Gastrocnemius medialis (tissue), 4 donors: ENCODE data around the gene AP1S3. TPM values are rescaled to one million over a fixed set of nuclear protein-coding genes. Genes with fewer than 3 reads are reported as not detected.

Experiments used
- ATAC-seq, 2 donors: fragments of 150-250 bp; one replicate each; pipeline ENCODE4 v1.9.1; 2016
- DNase-seq, 2 donors: peaks; one replicate each; pipeline ENCODE4 v3.0.0-alpha.2; 2019
- H3K27ac ChIP-seq, 4 donors: fragments of 200-600 bp; sonication (generic); 1 replicate in 1 of 4; 2 replicates in 3 of 4; pipeline ENCODE4 v1.5.1; 2016 to 2018; ENCODE audit warnings: mild to moderate bottlenecking in 2 of 4, moderate library complexity in 1 of 4
- H3K27me3 ChIP-seq, 3 donors: fragments of 200-600 bp; sonication (generic) in 2 of 3; 1 replicate in 1 of 3; 2 replicates in 2 of 3; pipeline versions ENCODE4 v1.5.1 to v1.6.0; 2016 to 2019; ENCODE audit warnings: mild to moderate bottlenecking in 1 of 3, moderate library complexity in 1 of 3
- H3K36me3 ChIP-seq, 2 donors: fragments of 200-600 bp; sonication (generic) in 1 of 2; one replicate each; pipeline ENCODE4 v1.5.1; 2017 to 2018
- H3K4me1 ChIP-seq, 2 donors: fragments of 200-600 bp; sonication (generic) in 1 of 2; one replicate each; pipeline ENCODE4 v1.5.1; 2016 to 2017; ENCODE audit warnings: mild to moderate bottlenecking in 2 of 2
- H3K4me3 ChIP-seq, 4 donors: fragments of 200-600 bp; sonication (generic) in 3 of 4; 1 replicate in 1 of 4; 2 replicates in 3 of 4; pipeline ENCODE4 v1.5.1; 2016 to 2019; ENCODE audit warnings: mild to moderate bottlenecking in 2 of 4
- H3K9me3 ChIP-seq, 3 donors: fragments of 200-600 bp; sonication (generic) in 2 of 3; 1 replicate in 1 of 3; 2 replicates in 2 of 3; pipeline ENCODE4 v1.5.1; 2016 to 2019
- CTCF ChIP-seq, 5 experiments: fragments of 450-650 bp in 3 of 5; fragments of 200-600 bp in 2 of 5; sonication (generic) in 2 of 5; IDR thresholded peaks in 4 of 5; conservative IDR thresholded peaks in 1 of 5; 1 replicate in 4 of 5; 2 replicates in 1 of 5; pipeline ENCODE4 v1.5.1; 2016 to 2019; ENCODE audit warnings: antibody characterized with exemption in 5 of 5, mild to moderate bottlenecking in 3 of 5, moderate library complexity in 3 of 5
- POLR2A ChIP-seq, 2 donors: fragments of 450-650 bp; IDR thresholded peaks; one replicate each; pipeline ENCODE4 v1.6.1; 2017; ENCODE audit warnings: antibody characterized with exemption in 2 of 2, mild to moderate bottlenecking in 2 of 2, moderate library complexity in 2 of 2
- in situ Hi-C, 4 donors: fragments of 200-750 bp; cut with MboI; loops; one replicate each; pipeline versions ENCODE4 v1.15.0 to v1.8.0; 2017; ENCODE audit warnings: low sequenced_read_pairs in 4 of 4
- intact Hi-C: fragments of 100-400 bp; cut with DNase I; formaldehyde crosslinking; loops from one replicate; pipeline ENCODE4 v1.15.1; 2023; ENCODE audit warnings: low total_unique reads
- total RNA-seq, 4 donors: library from RNA; depleted of rRNA; stranded (reverse); fragments of >200 nt; gene quantifications; one replicate each; pipeline versions ENCODE4 v1.1.0 to v1.2.3, GENCODE V29; 2016

Gene AP1S3
- total RNA-seq, 4 donors from 2014 or later: 0.20 TPM; not detected in 3

GRCh38 chr2:223722226-223722625 lies 115.2 kb downstream of the AP1S3 start:
- intact Hi-C loops: no loop called here
- Histone ChIP-seq H3K4me1 (no peaks in the 10 kb centered on the region), H3K9me3 (no peaks in the 10 kb centered on the region), H3K4me3 (no peak overlapping the region), H3K27me3 (no peaks in the 10 kb centered on the region), H3K36me3 (no peaks in the 10 kb centered on the region), H3K27ac (no peak overlapping the region)
- DNase-seq (no peak), ATAC-seq (no peak)
- TF ChIP-seq CTCF (IDR thresholded peaks at IDR 0.05 in 4 of 5, conservative IDR thresholded peaks at IDR 0.05 in 1 of 5) (no peak), POLR2A (IDR thresholded peaks at IDR 0.05) (no peak)
- in situ Hi-C loops: no loop called here

- TF ChIP-seq CTCF (IDR thresholded peaks at IDR 0.05 in 4 of 5, conservative IDR thresholded peaks at IDR 0.05 in 1 of 5): no peak
- TF ChIP-seq POLR2A (IDR thresholded peaks at IDR 0.05): no peak
- intact Hi-C loops: no loop called here
- no peak for ATAC-seq
These were observed 115.6 kb downstream of the AP1S3 start for GRCh38 chr2:223721746-223722145.

GRCh38 chr2:223720367-223720766 lies 117.0 kb downstream of the AP1S3 start:
- in situ Hi-C loops (no loop called here), intact Hi-C loops (no loop called here)
- DNase-seq (no peak), ATAC-seq (no peak)
- no peaks in the 10 kb centered on the region for H3K27me3 ChIP-seq
- no peak overlapping the region for H3K27ac ChIP-seq
- no peaks in the 10 kb centered on the region for H3K36me3 ChIP-seq
- no peak overlapping the region for H3K4me3 ChIP-seq
- TF ChIP-seq POLR2A (IDR thresholded peaks at IDR 0.05) (no peak), CTCF (IDR thresholded peaks at IDR 0.05 in 4 of 5, conservative IDR thresholded peaks at IDR 0.05 in 1 of 5) (no peak)
- H3K9me3 ChIP-seq: no peaks in the 10 kb centered on the region
- no peaks in the 10 kb centered on the region for H3K4me1 ChIP-seq

More at GRCh38 chr2:223721746-223722145, 115.6 kb downstream of the AP1S3 start:
- Histone ChIP-seq H3K9me3 (no peaks in the 10 kb centered on the region), H3K27ac (no peak overlapping the region), H3K4me1 (no peaks in the 10 kb centered on the region), H3K27me3 (no peaks in the 10 kb centered on the region), H3K36me3 (no peaks in the 10 kb centered on the region), H3K4me3 (no peak overlapping the region)
- in situ Hi-C loops: no loop called here
- DNase-seq: no peak

- Histone ChIP-seq H3K4me1 (no peaks in the 10 kb centered on the region), H3K9me3 (no peaks in the 10 kb centered on the region), H3K27ac (no peak overlapping the region), H3K27me3 (no peaks in the 10 kb centered on the region), H3K4me3 (no peak overlapping the region), H3K36me3 (no peaks in the 10 kb centered on the region)
- DNase-seq: no peak
- intact Hi-C loops (no loop called here), in situ Hi-C loops (no loop called here)
- TF ChIP-seq POLR2A (IDR thresholded peaks at IDR 0.05) (no peak), CTCF (IDR thresholded peaks at IDR 0.05 in 4 of 5, conservative IDR thresholded peaks at IDR 0.05 in 1 of 5) (no peak)
- ATAC-seq: no peak
These were observed 124.7 kb downstream of the AP1S3 start for GRCh38 chr2:223712642-223713041.

- DNase-seq: no peak
- no peak for TF ChIP-seq CTCF (IDR thresholded peaks at IDR 0.05 in 4 of 5, conservative IDR thresholded peaks at IDR 0.05 in 1 of 5)
- TF ChIP-seq POLR2A (IDR thresholded peaks at IDR 0.05): no peak
- Histone ChIP-seq H3K27ac (no peak overlapping the region), H3K36me3 (no peaks in the 10 kb centered on the region), H3K27me3 (no peaks in the 10 kb centered on the region), H3K4me3 (no peak overlapping the region), H3K4me1 (no peaks in the 10 kb centered on the region), H3K9me3 (no peaks in the 10 kb centered on the region)
- ATAC-seq: no peak
- intact Hi-C loops (no loop called here), in situ Hi-C loops (no loop called here)
These were observed 125.6 kb downstream of the AP1S3 start for GRCh38 chr2:223711596-223712326.
